Right lung (tissue), 5 donors: ENCODE data around the gene JAM3. TPM values are rescaled to one million over a fixed set of nuclear protein-coding genes. Genes with fewer than 3 reads are reported as not detected.
"Not testable (repeated sequence)": the region's sequence is repeated elsewhere in the genome, so short reads cannot be mapped to it uniquely, and the experiment has no call there.

Source experiments
- DNase-seq, 2 donors: peaks; one replicate each; pipeline ENCODE4 v3.0.0-alpha.2; 2013
- polyA plus RNA-seq, 5 donors: library from polyadenylated mRNA; unstranded; fragments of 120-200 nt; gene quantifications; one replicate each; pipeline versions ENCODE4 v1.2.1 to v1.2.3, GENCODE V29; 2013; ENCODE audit warnings: inconsistent platforms in 1 of 5, low replicate concordance in 1 of 5; ENCODE audit not compliant: insufficient read length in 5 of 5, insufficient read depth in 1 of 5

The JAM3 gene
- polyA plus RNA-seq, 5 donors: 65.9 to 74.2 (median 71.9) TPM

DNA sequence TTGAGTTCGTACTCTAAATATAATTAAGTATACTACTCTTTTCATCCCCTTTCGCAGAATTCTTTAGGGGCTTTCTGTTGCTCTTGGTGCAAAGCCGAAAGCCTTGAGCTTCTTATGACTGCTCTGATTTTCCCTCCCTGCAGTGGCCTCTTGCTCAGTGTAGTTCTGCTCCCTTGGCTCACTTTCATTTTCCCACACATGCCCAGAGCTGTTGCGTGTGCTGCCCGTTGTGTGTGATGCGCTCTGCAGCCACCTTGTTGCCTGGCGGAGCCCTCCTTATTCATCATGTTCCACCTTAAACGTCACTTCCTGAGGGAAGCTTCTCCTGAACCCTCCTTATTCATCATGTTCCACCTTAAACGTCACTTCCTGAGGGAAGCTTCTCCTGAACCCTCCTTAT is 23.1 kb downstream of the JAM3 start:
- not testable (repeated sequence) for DNase-seq

- DNase-seq: no peak
These were observed 28.3 kb downstream of the JAM3 start for GRCh38 chr11:134097166-134097565.

- no peak for DNase-seq
These were observed 29.8 kb downstream of the JAM3 start for GRCh38 chr11:134098566-134099184.

DNA sequence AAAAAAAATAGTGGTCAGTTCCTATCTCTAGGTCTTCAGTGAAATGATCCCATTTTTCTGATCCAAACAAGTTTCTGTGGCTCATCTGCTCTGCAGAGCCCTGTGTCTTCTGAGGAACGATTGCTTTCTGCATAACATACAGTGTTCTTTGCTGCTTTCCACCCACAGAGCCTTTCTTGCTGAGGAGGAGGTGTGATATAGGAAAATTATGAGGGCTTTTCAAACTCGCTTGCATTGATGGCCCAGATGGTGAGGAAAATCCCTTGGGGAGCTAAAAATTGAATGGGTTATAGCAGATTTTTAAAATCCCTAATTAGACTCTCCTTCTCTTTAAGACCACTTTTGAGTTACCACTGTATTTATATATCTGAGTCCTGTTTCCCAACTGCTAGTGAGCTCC is 31.3 kb downstream of the JAM3 start:
- DNase-seq: no peak

DNA sequence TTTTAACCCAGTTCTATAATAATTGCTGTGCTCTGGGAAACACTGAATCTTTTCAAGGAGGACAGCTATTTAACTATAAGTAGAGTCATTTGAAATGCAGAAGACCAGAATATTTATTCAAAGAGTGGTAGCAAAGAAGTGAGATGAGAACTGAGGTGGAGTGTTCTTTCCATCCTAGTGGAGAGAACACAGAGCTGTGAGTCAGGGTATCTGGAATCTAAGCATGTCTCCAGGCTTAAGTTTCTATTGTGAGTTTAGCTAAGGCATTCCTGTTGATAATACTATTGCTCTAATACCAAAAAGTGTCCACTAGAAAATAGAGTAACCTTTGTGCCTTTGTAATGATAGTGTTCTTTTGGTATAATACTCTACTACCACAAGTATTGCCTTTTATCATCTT is 32.4 kb downstream of the JAM3 start:
- DNase-seq: no peak

- DNase-seq: no peak
These were observed 41.5 kb downstream of the JAM3 start for GRCh38 chr11:134110252-134110815.

DNA sequence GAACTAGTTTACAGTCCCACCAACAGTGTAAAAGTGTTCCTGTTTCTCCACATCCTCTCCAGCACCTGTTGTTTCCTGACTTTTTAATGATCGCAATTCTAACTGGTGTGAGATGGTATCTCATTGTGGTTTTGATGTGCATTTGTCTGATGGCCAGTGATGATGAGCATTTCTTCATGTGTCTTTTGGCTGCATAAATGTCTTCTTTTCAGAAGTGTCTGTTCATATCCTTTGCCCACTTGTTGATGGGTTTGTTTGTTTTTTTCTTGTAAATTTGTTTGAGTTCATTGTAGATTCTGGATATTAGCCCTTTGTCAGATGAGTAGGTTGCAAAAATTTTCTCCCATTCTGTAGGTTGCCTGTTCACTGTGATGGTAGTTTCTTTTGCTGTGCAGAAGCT is 44.9 kb downstream of the JAM3 start:
- not testable (repeated sequence) for DNase-seq

DNA sequence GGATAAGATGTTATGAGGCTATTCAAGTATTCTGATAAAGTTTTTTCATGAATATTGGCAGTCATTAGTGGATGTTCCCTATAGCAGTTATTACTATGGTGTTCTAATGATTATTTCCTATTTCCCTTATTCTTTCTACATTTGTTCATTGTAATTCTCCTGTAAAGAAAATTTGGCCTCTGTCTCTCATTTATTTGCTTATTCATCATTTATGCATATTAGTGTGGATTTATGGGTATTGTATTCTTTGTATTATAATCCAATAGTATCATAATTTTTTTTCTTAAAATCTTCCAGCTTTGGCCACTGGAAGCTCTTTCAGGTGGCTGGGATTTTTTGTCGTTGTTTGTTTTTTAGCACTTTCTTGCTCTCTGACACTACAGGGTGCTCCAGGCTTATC is 47.3 kb downstream of the JAM3 start:
- no peak for DNase-seq

- no peak for DNase-seq
These were observed 49.1 kb downstream of the JAM3 start for GRCh38 chr11:134118006-134118405.

DNA sequence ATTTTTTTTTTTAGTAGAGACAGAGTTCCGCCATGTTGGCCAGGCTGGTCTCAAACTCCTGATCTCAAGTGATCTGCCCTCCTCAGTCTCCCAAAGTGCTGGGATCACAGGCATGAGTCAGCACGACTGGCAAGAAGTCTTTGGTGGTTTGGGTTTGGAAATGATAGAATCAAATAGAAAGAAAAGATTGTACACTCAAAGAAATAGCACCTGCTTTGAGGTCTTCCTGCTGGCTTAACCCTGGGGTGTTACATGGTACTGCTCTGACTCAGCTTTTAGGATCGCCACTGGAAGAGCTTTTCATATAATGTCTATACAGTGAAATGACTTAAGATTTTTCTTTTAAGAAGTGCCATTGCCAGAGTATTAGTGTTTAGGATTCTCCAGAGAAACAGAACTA is 50.2 kb downstream of the JAM3 start:
- no peak for DNase-seq

DNA sequence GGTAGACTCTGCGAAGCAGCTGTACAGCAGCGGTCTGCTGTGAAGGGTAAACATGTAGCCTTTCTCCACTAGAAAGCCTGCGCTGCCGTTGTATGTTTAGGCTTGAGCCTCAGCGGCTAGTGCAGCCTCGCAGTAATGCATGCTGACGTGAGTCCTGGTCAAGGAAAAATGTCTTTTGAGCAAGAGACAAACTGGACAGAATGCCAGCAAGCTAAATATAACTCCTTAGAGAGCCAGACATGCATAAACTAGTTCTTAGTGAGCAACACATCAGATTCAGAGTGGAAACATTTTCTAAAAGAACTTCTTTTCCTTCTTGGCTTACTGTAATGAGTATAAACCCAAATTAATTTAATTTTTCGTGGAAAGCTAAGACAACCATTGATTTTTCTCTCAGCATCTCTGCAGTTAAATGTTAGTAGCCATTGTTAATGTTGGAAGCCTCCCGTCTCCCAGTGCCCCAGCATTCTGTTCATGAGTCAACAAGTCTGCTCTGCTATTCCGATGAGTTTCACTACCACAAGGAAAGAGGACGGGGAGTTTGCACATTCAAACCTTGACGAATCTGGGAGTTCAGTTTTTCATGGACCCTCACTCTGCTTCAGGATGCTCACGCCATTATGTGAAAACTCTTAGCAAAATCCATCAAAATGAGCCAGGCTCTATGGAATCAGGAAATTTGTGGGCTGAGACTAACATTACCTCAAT is 51.4 kb downstream of the JAM3 start:
- DNase-seq: peak; percentile 81 to 87

GRCh38 chr11:134120921-134121526 is 52.2 kb downstream of the JAM3 start:
- peak; percentile 69 to 79 for DNase-seq

DNA sequence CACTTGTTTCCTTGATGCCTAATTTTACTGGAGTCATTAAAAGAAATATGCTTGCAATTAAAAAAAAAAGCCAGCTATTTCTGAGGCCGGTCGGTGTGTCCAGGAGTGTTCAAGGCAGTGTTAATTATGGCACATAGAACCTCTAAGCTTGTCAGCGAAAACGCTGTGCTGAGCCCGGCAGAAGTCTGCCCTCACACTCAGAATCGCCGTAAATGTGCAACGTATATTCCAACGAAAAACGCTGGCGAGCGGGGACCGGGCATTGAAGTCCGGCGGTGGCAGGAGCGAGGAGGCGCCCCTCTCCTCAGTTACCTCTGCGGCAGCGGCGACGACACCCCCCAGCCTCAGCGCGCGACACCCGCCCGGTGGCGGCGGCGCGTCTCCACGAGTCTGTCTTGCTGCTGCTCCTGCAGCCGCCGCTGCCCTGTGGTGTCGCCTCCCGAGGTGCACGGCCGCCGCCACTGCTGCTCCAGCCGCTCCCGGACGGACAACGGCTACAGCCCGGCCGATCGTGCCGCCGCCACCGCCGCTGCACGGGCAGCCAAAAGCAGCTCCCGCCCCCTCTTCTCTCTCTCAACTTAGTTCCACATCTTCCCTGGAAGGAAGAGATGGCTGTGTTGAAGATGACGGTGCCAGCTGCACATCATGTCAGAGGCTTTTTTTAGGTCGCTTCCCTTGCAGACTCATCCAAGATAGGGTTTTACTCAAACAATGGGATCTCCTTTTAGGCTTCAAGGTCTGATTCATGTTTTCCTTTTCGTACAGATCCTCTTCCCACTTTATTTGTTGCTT is 56.0 kb downstream of the JAM3 start:
- peak; percentile 23 to 38 for DNase-seq

GRCh38 chr11:134125507-134125906 is 56.6 kb downstream of the JAM3 start:
- no peak for DNase-seq

GRCh38 chr11:134126217-134126822 is 57.4 kb downstream of the JAM3 start:
- DNase-seq: no peak

DNA sequence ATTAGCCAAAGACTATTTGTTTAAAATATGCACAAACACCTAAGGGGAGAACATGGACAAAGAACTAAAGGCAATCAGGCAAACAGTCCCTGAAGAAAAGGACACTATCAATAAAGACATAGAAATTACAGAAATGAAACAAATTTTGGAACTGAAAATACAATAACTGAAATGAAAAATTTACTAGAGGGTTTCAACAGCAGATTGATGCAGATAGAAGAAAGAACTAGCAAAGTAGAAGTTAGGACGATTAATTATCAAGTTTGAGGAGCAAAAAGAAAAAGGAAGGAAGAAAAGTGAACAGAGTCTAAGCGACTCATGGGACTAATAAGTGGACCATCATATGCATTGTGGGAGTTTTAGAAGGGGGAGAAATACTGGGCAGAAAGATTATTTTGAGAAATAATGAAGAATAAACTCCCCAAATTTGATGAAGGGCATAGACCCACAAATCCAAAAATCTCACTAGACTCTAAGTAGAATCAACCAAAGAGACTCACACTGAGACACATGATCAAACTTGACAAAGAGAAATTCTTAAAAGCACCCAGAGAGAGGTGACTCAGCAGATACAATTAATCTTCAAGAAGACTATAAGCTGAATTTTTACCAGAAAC is 62.9 kb downstream of the JAM3 start:
- DNase-seq: no peak

- no peak for DNase-seq
These were observed 63.9 kb downstream of the JAM3 start for GRCh38 chr11:134132808-134133207.

GRCh38 chr11:134134167-134134566 is 65.3 kb downstream of the JAM3 start:
- no peak for DNase-seq

DNA sequence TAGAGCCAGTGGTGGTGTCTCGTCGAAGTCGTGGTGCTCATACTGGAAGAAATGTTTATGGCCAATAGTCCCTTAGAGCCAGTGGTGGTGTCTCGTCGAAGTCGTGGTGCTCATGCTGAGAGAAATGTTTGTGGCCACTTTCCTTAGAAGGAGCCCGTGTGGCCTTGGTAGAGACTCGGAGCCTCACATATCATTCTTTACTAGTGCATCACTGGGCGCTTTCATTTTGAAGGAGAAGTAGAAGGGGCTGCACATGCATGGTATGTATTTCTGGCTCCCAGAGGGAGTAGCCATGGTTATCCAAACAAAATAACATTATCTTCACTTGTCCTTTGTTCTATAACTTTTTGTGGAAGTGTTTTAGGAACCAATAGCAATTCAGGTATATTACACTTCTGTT is 69.5 kb downstream of the JAM3 start:
- DNase-seq: no peak

DNA sequence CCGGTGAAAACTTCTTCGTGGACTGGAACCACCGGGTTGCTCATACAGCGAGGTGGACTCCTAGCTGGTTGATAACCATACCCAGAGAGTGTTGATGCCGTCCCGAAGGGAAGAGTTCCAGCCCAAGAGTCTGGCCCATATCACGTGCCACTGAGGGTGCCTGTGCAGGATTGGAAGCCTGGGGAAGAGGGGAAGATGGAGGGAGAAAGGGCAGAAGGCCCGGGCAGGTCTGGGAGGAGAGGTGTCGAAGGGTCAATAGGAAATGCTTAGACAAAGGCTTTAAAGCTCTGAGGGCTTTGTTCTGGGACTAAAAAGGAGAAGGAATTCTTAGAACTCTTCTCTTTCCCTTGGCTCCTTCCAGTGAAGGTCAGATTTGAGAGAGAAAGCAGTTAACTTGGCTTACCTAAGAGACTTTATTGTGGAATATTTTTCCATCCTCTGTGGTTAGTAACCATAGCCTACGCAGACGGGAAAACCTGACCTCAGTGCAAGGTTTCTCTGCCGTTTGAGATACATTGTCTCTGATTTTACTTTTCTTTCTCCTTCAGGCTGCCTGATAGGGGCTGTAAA is 70.5 kb downstream of the JAM3 start:
- no peak for DNase-seq

DNA sequence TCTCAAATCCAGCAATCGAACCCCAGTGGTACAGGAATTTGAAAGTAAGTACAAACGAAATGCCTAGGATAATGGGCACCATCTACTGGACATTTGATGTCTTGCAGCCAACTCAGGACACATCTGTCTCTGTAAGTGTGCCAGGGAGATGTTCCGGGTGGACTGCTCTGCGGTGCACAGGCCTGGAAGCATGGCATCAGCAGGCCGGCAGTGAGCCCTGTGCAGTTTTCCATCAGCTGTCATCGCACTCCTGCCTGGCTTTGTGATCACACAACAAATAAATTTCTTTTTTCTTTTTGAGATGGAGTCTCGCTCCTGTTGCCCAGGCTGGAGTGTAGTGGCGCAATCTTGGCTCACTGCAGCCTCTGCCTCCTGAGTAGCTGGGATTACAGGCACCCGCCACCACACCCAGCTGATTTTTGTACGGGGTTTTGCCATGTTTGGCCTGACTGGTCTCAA is 71.0 kb downstream of the JAM3 start:
- peak; percentile 56 to 80 for DNase-seq
